Lower lobe of right lung (tissue), 2 donors: Measurements from ENCODE around the gene KRT86. TPM values are rescaled to one million over a fixed set of nuclear protein-coding genes. Genes with fewer than 3 reads are reported as not detected.

Experiments
- ATAC-seq, 2 donors: fragments of 200-7000 bp; cut with Tn5 transposase; one replicate each; pipeline ENCODE4 v1.9.1; 2020 to 2022; ENCODE audit warnings: mild to moderate bottlenecking in 2 of 2, moderate library complexity in 2 of 2
- DNase-seq: peaks from one replicate; pipeline ENCODE4 v3.0.0-alpha.2; 2020
- H3K27ac ChIP-seq: fragments of 200-600 bp; one replicate; pipeline ENCODE4 v1.8.0; 2022
- H3K27me3 ChIP-seq: fragments of 200-600 bp; one replicate; pipeline ENCODE4 v1.8.0; 2022; ENCODE audit warnings: low read depth
- H3K36me3 ChIP-seq: fragments of 200-600 bp; one replicate; pipeline ENCODE4 v1.8.0; 2022; ENCODE audit warnings: mild to moderate bottlenecking
- H3K4me1 ChIP-seq: fragments of 200-600 bp; one replicate; pipeline ENCODE4 v1.8.0; 2022
- H3K4me3 ChIP-seq: fragments of 200-600 bp; one replicate; pipeline ENCODE4 v1.8.0; 2022; ENCODE audit warnings: mild to moderate bottlenecking
- H3K9me3 ChIP-seq: fragments of 200-600 bp; one replicate; pipeline ENCODE4 v1.8.0; 2022
- intact Hi-C: fragments of 100-400 bp; cut with DNase I; formaldehyde crosslinking; loops from one replicate; pipeline ENCODE4 v1.11.0; 2022
- total RNA-seq: library from RNA; stranded (reverse); fragmentation: NEBNext Ultra II Directional; extraction: Animal tissue kit (Norgen Biotek cat#: 25700); gene quantifications from one replicate; pipeline ENCODE4 v1.2.1, GENCODE V29; 2021
- TF ChIP-seq, protein P1 (sequence below): fragments of 200-600 bp; IDR thresholded peaks from one replicate; pipeline ENCODE4 v1.8.0; 2022; ENCODE audit warnings: antibody characterized with exemption, mild to moderate bottlenecking
- donor health status: DM: no; HTN: yes; CAD: no; lungs with severe emphysema.

The KRT86 gene
- total RNA-seq, 1 donor from 2014 or later, result 0.74 TPM

DNA sequence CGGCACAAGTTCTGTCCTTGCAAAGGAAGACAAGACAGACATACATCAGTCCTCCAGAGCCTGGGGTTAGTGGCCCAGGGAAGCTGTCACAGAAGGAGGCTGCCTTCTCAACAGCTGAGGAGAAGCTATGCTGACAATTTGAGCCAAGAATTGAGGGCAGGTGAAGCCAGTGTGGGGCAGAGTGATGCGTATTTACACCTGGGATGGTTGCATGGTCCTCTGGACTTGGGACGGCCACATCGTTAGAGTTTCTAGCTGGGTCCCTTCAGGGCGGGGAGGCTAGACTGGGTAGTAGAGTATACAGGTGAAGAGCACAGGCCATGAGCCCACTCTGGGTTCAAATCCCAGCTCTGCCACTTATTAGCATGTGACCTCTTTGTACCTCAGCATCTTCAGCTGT is 76.3 kb downstream of the KRT86 start:
- ATAC-seq (no peak), DNase-seq (no peak)
- intact Hi-C loops, result no loop called here
- no peaks in the 10 kb centered on the region for H3K36me3 ChIP-seq
- H3K27ac ChIP-seq, result no peak overlapping the region
- TF ChIP-seq, protein P1, sequence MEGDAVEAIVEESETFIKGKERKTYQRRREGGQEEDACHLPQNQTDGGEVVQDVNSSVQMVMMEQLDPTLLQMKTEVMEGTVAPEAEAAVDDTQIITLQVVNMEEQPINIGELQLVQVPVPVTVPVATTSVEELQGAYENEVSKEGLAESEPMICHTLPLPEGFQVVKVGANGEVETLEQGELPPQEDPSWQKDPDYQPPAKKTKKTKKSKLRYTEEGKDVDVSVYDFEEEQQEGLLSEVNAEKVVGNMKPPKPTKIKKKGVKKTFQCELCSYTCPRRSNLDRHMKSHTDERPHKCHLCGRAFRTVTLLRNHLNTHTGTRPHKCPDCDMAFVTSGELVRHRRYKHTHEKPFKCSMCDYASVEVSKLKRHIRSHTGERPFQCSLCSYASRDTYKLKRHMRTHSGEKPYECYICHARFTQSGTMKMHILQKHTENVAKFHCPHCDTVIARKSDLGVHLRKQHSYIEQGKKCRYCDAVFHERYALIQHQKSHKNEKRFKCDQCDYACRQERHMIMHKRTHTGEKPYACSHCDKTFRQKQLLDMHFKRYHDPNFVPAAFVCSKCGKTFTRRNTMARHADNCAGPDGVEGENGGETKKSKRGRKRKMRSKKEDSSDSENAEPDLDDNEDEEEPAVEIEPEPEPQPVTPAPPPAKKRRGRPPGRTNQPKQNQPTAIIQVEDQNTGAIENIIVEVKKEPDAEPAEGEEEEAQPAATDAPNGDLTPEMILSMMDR, result no peak
- H3K4me3 ChIP-seq, result no peak overlapping the region
- peaks cover 4% of the 10 kb centered on the region for H3K27me3 ChIP-seq
- no peaks in the 10 kb centered on the region for H3K9me3 ChIP-seq
- H3K4me1 ChIP-seq, result peaks cover 12% of the 10 kb centered on the region

DNA sequence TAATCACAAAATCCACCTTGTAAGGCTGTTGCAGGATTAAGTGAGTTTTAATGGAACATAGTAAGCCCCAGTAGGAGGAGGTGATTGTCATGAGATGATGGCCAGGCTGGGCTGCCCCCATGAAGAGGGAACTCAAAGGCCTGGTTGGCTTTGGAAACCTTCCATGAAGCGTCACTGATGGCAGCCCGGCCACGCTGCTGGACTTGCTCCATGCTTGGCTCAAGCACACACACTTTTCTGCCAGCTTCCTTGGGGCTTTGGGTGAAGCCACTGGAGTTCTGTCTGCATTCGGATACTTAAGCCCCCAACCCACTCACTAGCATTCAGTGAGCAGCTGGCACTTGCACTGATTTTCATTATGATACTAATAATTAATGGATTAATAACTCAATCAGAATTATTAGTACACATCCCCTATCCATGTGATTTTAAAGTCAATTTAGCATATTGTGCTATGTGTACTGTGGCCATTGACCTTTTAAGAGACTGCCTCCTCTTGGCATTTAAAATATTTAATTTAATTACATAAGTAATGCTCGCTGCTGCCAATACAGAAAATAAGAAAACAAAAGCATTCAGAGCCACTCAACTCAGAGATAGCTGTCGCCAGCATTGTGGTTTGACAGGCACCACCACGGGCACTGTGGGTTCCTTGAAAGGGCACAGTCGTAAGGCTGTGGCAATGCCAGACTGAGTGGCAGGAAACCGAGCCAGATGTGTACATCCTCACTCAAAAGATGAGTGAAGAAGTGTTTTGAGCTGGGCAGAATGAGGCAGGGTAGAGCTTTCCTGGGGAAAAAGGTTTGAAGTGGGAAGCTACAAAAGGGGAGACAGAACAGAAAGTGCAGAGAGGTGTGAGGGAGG is 77.0 kb downstream of the KRT86 start:
- TF ChIP-seq, protein P1, result no peak
- peaks cover 7% of the 10 kb centered on the region for H3K4me1 ChIP-seq
- intact Hi-C loops, result no loop called here
- no peaks in the 10 kb centered on the region for H3K36me3 ChIP-seq
- no peak for DNase-seq
- peaks cover 10% of the 10 kb centered on the region for H3K27me3 ChIP-seq
- no peak overlapping the region for H3K27ac ChIP-seq
- H3K9me3 ChIP-seq, result no peaks in the 10 kb centered on the region
- H3K4me3 ChIP-seq, result no peak overlapping the region
- ATAC-seq, result peak; percentile 45 to 68

DNA sequence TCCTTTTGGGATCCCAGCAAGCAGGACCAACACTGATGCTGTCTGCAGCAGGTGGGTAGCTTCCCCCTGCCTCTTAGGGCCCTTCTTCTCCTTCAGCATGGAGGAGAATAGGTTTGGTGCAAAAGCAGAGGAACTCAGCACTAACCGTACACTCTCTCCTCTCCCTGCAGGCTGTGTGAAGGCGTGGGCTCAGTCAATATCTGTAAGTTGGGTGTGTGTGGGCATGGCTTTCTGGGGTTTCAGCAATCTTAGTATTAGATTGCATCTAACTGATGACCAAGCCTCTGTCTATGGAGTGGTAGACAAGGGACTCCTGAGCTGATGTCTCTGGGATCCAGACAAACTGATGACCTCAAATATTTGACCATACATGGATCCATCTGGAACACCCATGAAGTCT is 78.5 kb downstream of the KRT86 start:
- ATAC-seq, result no peak
- TF ChIP-seq, protein P1, result no peak
- Histone ChIP-seq H3K27me3 (peaks cover 15% of the 10 kb centered on the region), H3K9me3 (no peaks in the 10 kb centered on the region), H3K36me3 (no peaks in the 10 kb centered on the region), H3K4me3 (no peak overlapping the region), H3K27ac (no peak overlapping the region), H3K4me1 (peaks cover 7% of the 10 kb centered on the region)
- intact Hi-C loops, result no loop called here
- no peak for DNase-seq

DNA sequence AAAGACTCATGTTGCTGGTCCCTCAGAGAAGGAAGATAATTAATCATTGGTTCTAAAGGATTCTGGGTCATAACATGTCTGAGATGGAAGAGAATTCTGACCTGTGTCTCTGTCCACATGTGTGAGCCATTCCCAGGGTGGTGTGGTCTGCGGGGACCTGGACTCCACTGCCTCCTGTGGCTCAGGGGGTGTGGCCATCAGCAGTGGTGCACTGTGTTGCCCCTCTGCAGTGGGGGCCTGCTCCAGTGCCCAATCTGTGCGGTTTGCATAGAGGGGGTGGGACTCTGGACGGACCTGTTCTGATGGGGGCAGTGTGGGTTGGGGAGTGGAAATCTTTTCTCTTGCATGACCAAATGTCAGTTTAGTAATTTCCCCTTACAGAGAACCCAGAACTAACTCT is 79.3 kb downstream of the KRT86 start:
- no peak overlapping the region for H3K27ac ChIP-seq
- H3K4me3 ChIP-seq, result no peak overlapping the region
- H3K9me3 ChIP-seq, result no peaks in the 10 kb centered on the region
- DNase-seq (no peak), ATAC-seq (no peak)
- intact Hi-C loops, result no loop called here
- TF ChIP-seq, protein P1, result no peak
- H3K4me1 ChIP-seq, result peaks cover 7% of the 10 kb centered on the region
- no peaks in the 10 kb centered on the region for H3K36me3 ChIP-seq
- peaks cover 15% of the 10 kb centered on the region for H3K27me3 ChIP-seq

DNA sequence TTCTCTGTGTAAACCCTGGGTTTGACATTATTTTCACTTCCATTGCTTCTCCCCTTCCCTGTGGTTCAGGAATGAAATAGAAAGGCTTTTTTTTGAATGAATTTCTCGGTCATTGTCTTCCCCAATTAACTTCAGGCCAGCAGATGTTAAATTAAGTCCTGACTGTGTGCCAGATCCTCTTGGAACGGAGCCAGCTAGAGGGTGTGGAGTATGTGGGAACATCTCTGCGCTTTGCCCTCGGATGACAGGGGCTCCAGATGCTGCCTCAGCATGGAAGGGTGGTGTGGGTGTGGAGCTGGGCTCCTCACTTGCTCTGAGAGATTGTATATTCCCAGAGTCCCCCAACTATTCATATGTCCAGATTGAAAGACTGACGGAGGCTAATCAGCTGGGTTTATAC is 79.8 kb downstream of the KRT86 start:
- Histone ChIP-seq H3K4me1 (peaks cover 7% of the 10 kb centered on the region), H3K9me3 (no peaks in the 10 kb centered on the region), H3K27ac (no peak overlapping the region), H3K36me3 (no peaks in the 10 kb centered on the region), H3K27me3 (peaks cover 18% of the 10 kb centered on the region), H3K4me3 (no peak overlapping the region)
- no peak for DNase-seq
- TF ChIP-seq, protein P1, result no peak
- intact Hi-C loops, result no loop called here
- ATAC-seq, result no peak
